K562 (cell line): Measurements from ENCODE around the gene OTUD5. TPM values are rescaled to one million over a fixed set of nuclear protein-coding genes. Genes with fewer than 3 reads are reported as not detected.
A peak's percentile ranks its signal among the peaks of the same experiment; 100 is the strongest.

Experiments used
- ASH1L ChIP-seq: fragments of 450-650 bp; IDR thresholded peaks from 2 replicates; pipeline ENCODE4 v1.6.1; 2018; ENCODE audit warnings: borderline replicate concordance, mild to moderate bottlenecking, low read depth; ENCODE audit not compliant: partially characterized antibody
- CBX3 ChIP-seq, 2 experiments: IDR thresholded peaks; 1 replicate in 1 of 2; 2 replicates in 1 of 2; pipeline ENCODE4 v1.6.1; 2012; ENCODE audit warnings: inconsistent platforms in 2 of 2, low read length in 2 of 2, borderline replicate concordance in 1 of 2, control low read depth in 1 of 2
- CTCFL ChIP-seq: IDR thresholded peaks from 2 replicates; pipeline ENCODE4 v1.6.1; 2011; ENCODE audit warnings: borderline replicate concordance, low read depth, mild to moderate bottlenecking, moderate library complexity, low read length; ENCODE audit not compliant: insufficient read depth, poor library complexity, severe bottlenecking
- CUX1 ChIP-seq: fragments of 200-800 bp; sonication (Bioruptor generic); IDR thresholded peaks from 2 replicates; pipeline ENCODE4 v1.6.1; 2016; ENCODE audit warnings: missing genetic modification characterization, missing compliant biosample characterization
- HEY1 ChIP-seq: fragments of 250-450 bp; sonication (Bioruptor Pico); IDR thresholded peaks from 2 replicates; pipeline ENCODE4 v1.5.0; 2020; ENCODE audit warnings: mild to moderate bottlenecking, moderate library complexity, borderline replicate concordance
- NR2F6 ChIP-seq: fragments of 450-650 bp; formaldehyde crosslinking; IDR thresholded peaks from 2 replicates; pipeline ENCODE4 v1.4.0; 2020; ENCODE audit warnings: mild to moderate bottlenecking
- PHB2 ChIP-seq: fragments of 450-650 bp; IDR thresholded peaks from 2 replicates; pipeline ENCODE4 v1.6.1; 2017; ENCODE audit warnings: low read depth
- PHF20 ChIP-seq: fragments of 450-650 bp; IDR thresholded peaks from 2 replicates; pipeline ENCODE4 v1.6.1; 2018; ENCODE audit not compliant: partially characterized antibody
- POLR2H ChIP-seq: IDR thresholded peaks from 2 replicates; pipeline ENCODE4 v1.6.1; 2016; ENCODE audit warnings: missing genetic modification characterization, low read depth, mild to moderate bottlenecking, control low read depth, missing compliant biosample characterization, moderate library complexity
- POU5F1 ChIP-seq: fragments of 150-350 bp; IDR thresholded peaks from 2 replicates; pipeline ENCODE4 v1.6.1; 2014; ENCODE audit warnings: borderline replicate concordance, low read length, low read depth, mild to moderate bottlenecking; ENCODE audit not compliant: partially characterized antibody
- RBM17 ChIP-seq: fragments of 200-400 bp; formaldehyde crosslinking; IDR thresholded peaks from 2 replicates; pipeline ENCODE4 v1.6.1; 2017; ENCODE audit warnings: low read depth, mild to moderate bottlenecking, low read length, borderline replicate concordance
- SAFB ChIP-seq: fragments of 200-400 bp; formaldehyde crosslinking; IDR thresholded peaks from 2 replicates; pipeline ENCODE4 v1.6.1; 2017; ENCODE audit warnings: low read depth, low read length, borderline replicate concordance
- SETDB1 ChIP-seq: IDR thresholded peaks from one replicate; pipeline ENCODE4 v1.6.1; 2012; ENCODE audit warnings: low read length, control low read depth, inconsistent platforms
- SUPT5H ChIP-seq: fragments of 450-650 bp; IDR thresholded peaks from 2 replicates; pipeline ENCODE4 v1.6.1; 2016
- TAL1 ChIP-seq: fragments of 450-650 bp; IDR thresholded peaks from 2 replicates; pipeline ENCODE4 v1.6.1; 2016; ENCODE audit warnings: mild to moderate bottlenecking
- ZFP1 ChIP-seq: fragments of 450-650 bp; formaldehyde crosslinking; IDR thresholded peaks from 2 replicates; pipeline ENCODE4 v1.4.0; 2020; ENCODE audit warnings: mild to moderate bottlenecking, mixed read lengths
- ZFP36 ChIP-seq: fragments of 150-350 bp; IDR thresholded peaks from 2 replicates; pipeline ENCODE4 v1.6.1; 2018; ENCODE audit warnings: low read length, low read depth; ENCODE audit not compliant: partially characterized antibody
- ZFP91 ChIP-seq: sonication (generic); formaldehyde crosslinking; IDR thresholded peaks from 2 replicates; pipeline ENCODE4 v1.8.0; 2022; ENCODE audit warnings: mild to moderate bottlenecking, missing genetic modification reagents
- ZNF79 ChIP-seq: fragments of 250-450 bp; sonication (Bioruptor Pico); IDR thresholded peaks from 2 replicates; pipeline ENCODE4 v1.4.0; 2020; ENCODE audit warnings: low read depth, mild to moderate bottlenecking, moderate library complexity
- polyA plus RNA-seq, 8 experiments: library from polyadenylated mRNA; depleted of rRNA in 4 of 8; stranded (reverse) in 5 of 8; unstranded in 3 of 8; fragments of >200 nt; fragmentation: Nextera tagmentation in 2 of 8; fragmentation: Illumina TruSeq in 1 of 8; extraction: Ambion mirVana in 2 of 8; extraction: Trizol in 1 of 8; gene quantifications; 2 replicates each; pipeline versions ENCODE4 v1.2.1 to v1.2.3, GENCODE V29; 2011 to 2014; ENCODE audit warnings: inconsistent platforms in 1 of 8, missing spikeins in 1 of 8
- total RNA-seq, 7 experiments: library from RNA; depleted of rRNA in 6 of 7; stranded (reverse); fragments of >200 nt in 6 of 7; fragmentation: Illumina TruSeq in 2 of 7; extraction: Trizol in 2 of 7; gene quantifications; 2 replicates each; pipeline versions ENCODE4 v1.2.1 to v1.2.3, GENCODE V29; 2011 to 2021; ENCODE audit warnings: low replicate concordance in 1 of 7

OTUD5 gene
- total and polyA plus RNA-seq, 9 of the 15 experiments (the other 6 are each of a cell fraction or from before 2014, with no cell fraction given), result 3.6 to 102 (median 59.0) TPM

- no peak for TF ChIP-seq ZFP91
- 0 out of 2 replicates have a peak, but pooled peaks have one; percentile 14 for TF ChIP-seq HEY1 (CRISPR knock-in tag)
- TF ChIP-seq CUX1 (CRISPR knock-in tag), result no peak
- peak; percentile 37; the same call in 1 of the 2 replicates for TF ChIP-seq POLR2H (tag)
- no peak for TF ChIP-seq PHF20
- no peak for TF ChIP-seq ASH1L
- TF ChIP-seq CTCFL, result peak; percentile 30
- TF ChIP-seq RBM17, result no peak
- peak; percentile 18; the same call in 1 of the 2 replicates for TF ChIP-seq TAL1
- no peak for TF ChIP-seq CBX3 (IDR thresholded peaks at IDR 0.05; ENCODE audit: borderline replicate concordance in 1 of 2, low read length in 2 of 2)
- no peak for TF ChIP-seq ZFP1 (CRISPR knock-in tag)
- TF ChIP-seq NR2F6 (CRISPR knock-in tag), result no peak
- no peak for TF ChIP-seq PHB2
- TF ChIP-seq POU5F1, result no peak
- no peak for TF ChIP-seq SUPT5H
- no peak for TF ChIP-seq SETDB1
- no peak for TF ChIP-seq ZFP36
- TF ChIP-seq SAFB, result no peak
- TF ChIP-seq ZNF79 (CRISPR knock-in tag), result no peak
These were observed 20.1 kb downstream of the OTUD5 start (continued) for GRCh38 chrX:48937054-48937907.
